Daoy (cell line): Measurements from ENCODE around the gene GOLGA7B. TPM values are rescaled to one million over a fixed set of nuclear protein-coding genes. Genes with fewer than 3 reads are reported as not detected.

Experiments used
- total RNA-seq: library from RNA; depleted of rRNA; stranded (reverse); fragments of >200 nt; shearing (Covaris generic); gene quantifications from 2 replicates; pipeline ENCODE4 v1.2.3, GENCODE V29; 2014; rRNA removed

The GOLGA7B gene
- total RNA-seq, 1 experiment from 2014 or later, result 1.3 TPM

Other genes starting within 250 kb of the GOLGA7B start
- 1.6 and 3.4 TPM in 2 replicates for gene MORN4, start 216.3 kb upstream of the GOLGA7B start, total RNA-seq
- 14.5 and 16.4 TPM in 2 replicates for gene PI4K2A, start 209.2 kb upstream of the GOLGA7B start, total RNA-seq
- gene AVPI1, start 162.6 kb upstream of the GOLGA7B start, total RNA-seq, result 4.4 and 5.7 TPM in 2 replicates
- 9.9 and 16.8 TPM in 2 replicates for gene MARVELD1, start 136.1 kb upstream of the GOLGA7B start, total RNA-seq
- gene ZFYVE27, start 112.7 kb upstream of the GOLGA7B start, total RNA-seq, result 12.3 and 15.1 TPM in 2 replicates
- 3.0 and 6.7 TPM in 2 replicates for gene SFRP5, start 77.8 kb upstream of the GOLGA7B start, total RNA-seq
- 5.6 and 17.9 TPM in 2 replicates for gene CRTAC1, start 180.8 kb downstream of the GOLGA7B start, total RNA-seq